Endometrial microvascular endothelial cells (primary cell): Measurements from ENCODE around the gene PTPRCAP. TPM values are rescaled to one million over a fixed set of nuclear protein-coding genes. Genes with fewer than 3 reads are reported as not detected.

Experiments used
- in situ Hi-C: cut with HindIII; loops from 2 replicates; pipeline ENCODE4 v1.10.0; 2017; ENCODE audit warnings: low sequenced_read_pairs, low pct_unique_long_range_greater_than_20kb; ENCODE audit errors: inconsistent ontology term
- total RNA-seq: library from RNA; depleted of rRNA; stranded (reverse); fragments of >200 nt; gene quantifications from one replicate; pipeline ENCODE4 v1.2.3, GENCODE V29; 2015; ENCODE audit errors: inconsistent ontology term

Gene PTPRCAP
- total RNA-seq, 1 donor from 2014 or later: not detected

DNA sequence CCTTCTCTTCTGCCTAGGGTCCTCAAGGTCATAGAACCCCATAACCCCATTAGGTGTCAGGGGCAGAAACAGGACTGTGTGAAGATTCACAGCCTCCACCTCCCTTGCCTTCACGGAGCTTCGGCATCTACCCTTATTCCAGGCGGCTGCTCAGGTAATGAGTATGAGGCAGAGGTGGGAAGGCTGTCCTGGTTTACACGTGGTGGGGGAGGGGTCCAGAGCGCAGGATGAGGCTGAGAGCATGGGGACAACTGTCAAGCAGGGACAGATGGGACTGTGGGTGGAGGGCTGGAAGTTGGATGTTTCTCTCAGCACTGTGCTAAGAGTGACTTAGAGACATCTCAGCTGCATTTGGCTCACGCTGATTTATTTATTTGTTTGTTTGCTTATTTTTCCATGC is 50.0 kb downstream of the PTPRCAP start:
- in situ Hi-C loops: no loop called here

DNA sequence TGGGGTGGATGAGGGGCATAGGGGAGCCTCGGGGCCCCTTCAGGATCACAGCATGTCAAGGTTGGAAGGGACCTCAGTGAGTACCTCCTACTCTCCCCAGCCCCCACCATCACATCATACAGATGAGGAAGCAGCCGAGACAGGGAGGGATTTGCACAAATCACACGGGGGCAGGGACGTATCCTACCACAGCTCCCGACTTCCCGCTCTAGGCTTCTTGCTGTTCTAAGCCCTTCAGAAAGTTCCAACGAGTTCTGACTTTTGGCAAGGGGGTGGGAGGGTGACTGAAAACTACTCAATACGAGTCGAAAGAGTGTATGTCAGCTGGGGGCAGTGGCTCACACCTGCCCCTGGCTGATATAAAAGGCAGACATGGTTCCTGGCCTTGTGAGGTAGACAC is 50.4 kb downstream of the PTPRCAP start:
- in situ Hi-C loops: no loop called here

Other genes starting within 250 kb of the PTPRCAP start
- 70.4 TPM for gene GRK2, start 171.2 kb downstream of the PTPRCAP start, total RNA-seq
- 19.7 TPM for gene ANKRD13D, start 148.4 kb downstream of the PTPRCAP start, total RNA-seq
- gene SSH3, start 134.2 kb downstream of the PTPRCAP start, total RNA-seq: 10.1 TPM
- gene POLD4, start 84.1 kb downstream of the PTPRCAP start, total RNA-seq: 100 TPM
- gene CLCF1, start 64.1 kb downstream of the PTPRCAP start, total RNA-seq: 2.2 TPM
- 9.5 TPM for gene RAD9A, start 45.7 kb downstream of the PTPRCAP start, total RNA-seq
- 302 TPM for gene PPP1CA, start 35.8 kb downstream of the PTPRCAP start, total RNA-seq
- gene TBC1D10C, start 33.6 kb downstream of the PTPRCAP start, total RNA-seq: not detected
- not detected for gene CARNS1, start 22.0 kb downstream of the PTPRCAP start, total RNA-seq
- gene RPS6KB2, start 9.2 kb downstream of the PTPRCAP start, total RNA-seq: 65.8 TPM
- gene CORO1B, start 5.8 kb upstream of the PTPRCAP start, total RNA-seq: 130 TPM
- not detected for gene GPR152, start 15.0 kb upstream of the PTPRCAP start, total RNA-seq
- 2.0 TPM for gene CABP4, start 17.7 kb upstream of the PTPRCAP start, total RNA-seq
- 39.0 TPM for gene TMEM134, start 31.6 kb upstream of the PTPRCAP start, total RNA-seq
- 31.4 TPM for gene AIP, start 45.3 kb upstream of the PTPRCAP start, total RNA-seq
- gene PITPNM1, start 67.7 kb upstream of the PTPRCAP start, total RNA-seq: 12.5 TPM
- gene CDK2AP2, start 70.5 kb upstream of the PTPRCAP start, total RNA-seq: 53.1 TPM
- gene CABP2, start 85.8 kb upstream of the PTPRCAP start, total RNA-seq: not detected
- gene GSTP1, start 146.1 kb upstream of the PTPRCAP start, total RNA-seq: 1,295 TPM
- gene NDUFV1, start 169.3 kb upstream of the PTPRCAP start, total RNA-seq: 254 TPM
- 12.9 TPM for gene NUDT8, start 192.3 kb upstream of the PTPRCAP start, total RNA-seq
- gene TBX10, start 202.1 kb upstream of the PTPRCAP start, total RNA-seq: not detected
- not detected for gene ACY3, start 213.0 kb upstream of the PTPRCAP start, total RNA-seq
- gene ALDH3B2, start 236.9 kb upstream of the PTPRCAP start, total RNA-seq: not detected